K562 (cell line): ENCODE measurements around the gene FCGBP. TPM values are rescaled to one million over a fixed set of nuclear protein-coding genes. Genes with fewer than 3 reads are reported as not detected.

Experiments used
- ATF4 ChIP-seq: fragments of 450-650 bp; formaldehyde crosslinking; IDR thresholded peaks from 2 replicates; pipeline ENCODE4 v1.4.0; 2022; ENCODE audit warnings: mild to moderate bottlenecking, moderate library complexity
- CEBPB ChIP-seq: fragments of 450-650 bp; IDR thresholded peaks from 2 replicates; pipeline ENCODE4 v1.6.1; 2016; ENCODE audit warnings: missing genetic modification characterization, missing compliant biosample characterization
- PHF8 ChIP-seq: fragments of 200-600 bp; sonication (generic); IDR thresholded peaks from 2 replicates; pipeline ENCODE4 v1.6.1; 2012; ENCODE audit warnings: mixed run types, mild to moderate bottlenecking, inconsistent platforms, low read length, moderate library complexity, borderline replicate concordance
- ZBTB40 ChIP-seq, 2 experiments: fragments of 450-650 bp in 1 of 2; sonication (generic) in 1 of 2; formaldehyde crosslinking in 1 of 2; IDR thresholded peaks; 2 replicates each; pipeline versions ENCODE4 v1.7.1 to v1.9.0; 2016 to 2022; ENCODE audit warnings: inconsistent platforms in 1 of 2, mild to moderate bottlenecking in 1 of 2, missing genetic modification reagents in 1 of 2
- polyA plus RNA-seq, 8 experiments: library from polyadenylated mRNA; depleted of rRNA in 4 of 8; stranded (reverse) in 5 of 8; unstranded in 3 of 8; fragments of >200 nt; fragmentation: Nextera tagmentation in 2 of 8; fragmentation: Illumina TruSeq in 1 of 8; extraction: Ambion mirVana in 2 of 8; extraction: Trizol in 1 of 8; gene quantifications; 2 replicates each; pipeline versions ENCODE4 v1.2.1 to v1.2.3, GENCODE V29; 2011 to 2014; ENCODE audit warnings: inconsistent platforms in 1 of 8, missing spikeins in 1 of 8
- total RNA-seq, 7 experiments: library from RNA; depleted of rRNA in 6 of 7; stranded (reverse); fragments of >200 nt in 6 of 7; fragmentation: Illumina TruSeq in 2 of 7; extraction: Trizol in 2 of 7; gene quantifications; 2 replicates each; pipeline versions ENCODE4 v1.2.1 to v1.2.3, GENCODE V29; 2011 to 2021; ENCODE audit warnings: low replicate concordance in 1 of 7

The FCGBP gene
- total and polyA plus RNA-seq, 9 of the 15 experiments (the other 6 are each of a cell fraction or from before 2014, with no cell fraction given), result 0.01 to 1.5 (median 0.13) TPM; not detected in 4

GRCh38 chr19:39937787-39938186 is 3.4 kb upstream of the FCGBP start (continued):
- TF ChIP-seq ZBTB40 (IDR thresholded peaks at IDR 0.05), result no peak
- no peak for TF ChIP-seq ZBTB40 (CRISPR knock-in tag; IDR thresholded peaks at IDR 0.05)
- no peak for TF ChIP-seq PHF8
- no peak for TF ChIP-seq ATF4 (CRISPR knock-in tag)
- TF ChIP-seq CEBPB (tag), result peak; percentile 17; the same call in 1 of the 2 replicates
